OCI-M2 (cell line): ENCODE results near the gene REC114.
A peak's percentile ranks its signal among the peaks of the same experiment; 100 is the strongest.
"Not testable (repeated sequence)": the region's sequence is repeated elsewhere in the genome, so short reads cannot be mapped to it uniquely, and the experiment has no call there.

Source experiments
- DNase-seq: peaks from one replicate; lab custom pipeline; 2025; ENCODE audit not compliant: unreplicated experiment; lab: John Stamatoyannopoulos, UW

REC114 gene

GRCh38 chr15:73522011-73522410, 79.0 kb downstream of the REC114 start:
- DNase-seq = no peak

GRCh38 chr15:73524919-73525318, 82.0 kb downstream of the REC114 start:
- no peak for DNase-seq

GRCh38 chr15:73527598-73527997, 84.6 kb downstream of the REC114 start:
- no peak for DNase-seq

- no peak for DNase-seq
These were observed 87.7 kb downstream of the REC114 start for GRCh38 chr15:73530649-73531048.

- no peak for DNase-seq
These were observed 95.2 kb downstream of the REC114 start for GRCh38 chr15:73538123-73538522.

GRCh38 chr15:73538563-73539211, 95.7 kb downstream of the REC114 start:
- DNase-seq = no peak

- DNase-seq = no peak
These were observed 96.5 kb downstream of the REC114 start for GRCh38 chr15:73539212-73540128.

GRCh38 chr15:73540161-73540560, 97.2 kb downstream of the REC114 start:
- DNase-seq = no peak

- DNase-seq = no peak
These were observed 98.5 kb downstream of the REC114 start for GRCh38 chr15:73541479-73541878.

- DNase-seq = not testable (repeated sequence)
These were observed 106.0 kb downstream of the REC114 start for GRCh38 chr15:73548925-73549324.

GRCh38 chr15:73550190-73550589, 107.2 kb downstream of the REC114 start:
- no peak for DNase-seq

GRCh38 chr15:73555080-73555479, 112.1 kb downstream of the REC114 start:
- DNase-seq = no peak

- no peak for DNase-seq
These were observed 115.6 kb downstream of the REC114 start for GRCh38 chr15:73558529-73558928.

GRCh38 chr15:73560501-73561117, 117.6 kb downstream of the REC114 start:
- no peak for DNase-seq

GRCh38 chr15:73564255-73564654, 121.3 kb downstream of the REC114 start:
- peak; percentile 49 for DNase-seq

GRCh38 chr15:73567020-73567419, 124.1 kb downstream of the REC114 start:
- DNase-seq = no peak

GRCh38 chr15:73568564-73569280, 125.8 kb downstream of the REC114 start:
- DNase-seq = no peak

- no peak for DNase-seq
These were observed 126.4 kb downstream of the REC114 start for GRCh38 chr15:73569361-73569760.

GRCh38 chr15:73570355-73571032, 127.5 kb downstream of the REC114 start:
- no peak for DNase-seq

- no peak for DNase-seq
These were observed 128.4 kb downstream of the REC114 start for GRCh38 chr15:73571346-73571745.

GRCh38 chr15:73572296-73572695, 129.3 kb downstream of the REC114 start:
- DNase-seq = no peak
